Stimulated activated CD8-positive, alpha-beta memory T cell treated with anti-CD3 and anti-CD28 coated beads, Interleukin-7, amount 100 ng/mL, for 4 hours (primary cell): ENCODE data around the gene GPR55.

Experiments used
- DNase-seq, 2 donors: peaks; one replicate each; pipeline ENCODE4 v3.0.0-alpha.2; 2020; ENCODE audit warnings: low read depth in 2 of 2

GPR55 gene

DNA sequence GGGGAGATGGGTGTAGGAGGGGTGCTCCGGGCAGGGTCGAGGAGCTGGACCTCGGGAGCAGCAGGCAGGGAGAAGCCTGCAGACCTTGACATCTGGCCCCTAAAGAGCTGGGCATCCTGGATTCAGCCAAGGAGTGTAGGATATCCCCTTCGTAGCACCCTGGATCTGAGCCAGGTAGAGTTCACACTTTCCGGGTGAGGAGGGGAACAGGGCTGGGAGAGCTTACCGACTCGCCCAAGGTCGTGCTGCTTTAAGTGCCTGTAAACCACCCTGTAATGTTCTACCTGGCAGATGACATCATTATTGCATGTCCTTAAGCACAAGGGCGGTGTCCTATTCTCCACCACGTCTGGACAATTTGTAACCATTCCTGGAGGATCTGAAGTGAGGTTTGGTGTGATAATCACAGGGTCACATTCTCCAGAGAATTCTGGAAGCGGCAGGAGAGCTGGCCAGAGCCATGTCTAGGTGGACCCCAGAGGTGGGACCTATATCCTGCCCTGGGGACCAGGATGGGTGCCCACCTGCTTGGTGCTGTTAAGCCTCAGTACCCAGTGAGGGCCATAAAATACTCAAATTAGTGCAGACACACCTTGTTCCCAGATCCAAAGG, 45.7 kb downstream of the GPR55 start:
- DNase-seq: no peak

DNA sequence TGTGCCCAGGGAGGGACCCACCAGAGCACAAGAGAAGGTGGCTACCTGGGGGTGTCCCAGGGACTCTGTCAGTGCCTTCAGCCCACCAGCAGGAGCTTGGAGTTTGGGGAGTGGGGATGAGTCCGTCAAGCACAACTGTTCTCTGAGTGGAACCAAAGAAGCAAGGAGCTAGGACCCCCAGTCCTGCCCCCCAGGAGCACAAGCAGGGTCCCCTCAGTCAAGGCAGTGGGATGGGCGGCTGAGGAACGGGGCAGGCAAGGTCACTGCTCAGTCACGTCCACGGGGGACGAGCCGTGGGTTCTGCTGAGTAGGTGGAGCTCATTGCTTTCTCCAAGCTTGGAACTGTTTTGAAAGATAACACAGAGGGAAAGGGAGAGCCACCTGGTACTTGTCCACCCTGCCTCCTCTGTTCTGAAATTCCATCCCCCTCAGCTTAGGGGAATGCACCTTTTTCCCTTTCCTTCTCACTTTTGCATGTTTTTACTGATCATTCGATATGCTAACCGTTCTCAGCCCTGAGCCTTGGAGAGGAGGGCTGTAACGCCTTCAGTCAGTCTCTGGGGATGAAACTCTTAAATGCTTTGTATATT, 46.3 kb downstream of the GPR55 start:
- DNase-seq: no peak

DNA sequence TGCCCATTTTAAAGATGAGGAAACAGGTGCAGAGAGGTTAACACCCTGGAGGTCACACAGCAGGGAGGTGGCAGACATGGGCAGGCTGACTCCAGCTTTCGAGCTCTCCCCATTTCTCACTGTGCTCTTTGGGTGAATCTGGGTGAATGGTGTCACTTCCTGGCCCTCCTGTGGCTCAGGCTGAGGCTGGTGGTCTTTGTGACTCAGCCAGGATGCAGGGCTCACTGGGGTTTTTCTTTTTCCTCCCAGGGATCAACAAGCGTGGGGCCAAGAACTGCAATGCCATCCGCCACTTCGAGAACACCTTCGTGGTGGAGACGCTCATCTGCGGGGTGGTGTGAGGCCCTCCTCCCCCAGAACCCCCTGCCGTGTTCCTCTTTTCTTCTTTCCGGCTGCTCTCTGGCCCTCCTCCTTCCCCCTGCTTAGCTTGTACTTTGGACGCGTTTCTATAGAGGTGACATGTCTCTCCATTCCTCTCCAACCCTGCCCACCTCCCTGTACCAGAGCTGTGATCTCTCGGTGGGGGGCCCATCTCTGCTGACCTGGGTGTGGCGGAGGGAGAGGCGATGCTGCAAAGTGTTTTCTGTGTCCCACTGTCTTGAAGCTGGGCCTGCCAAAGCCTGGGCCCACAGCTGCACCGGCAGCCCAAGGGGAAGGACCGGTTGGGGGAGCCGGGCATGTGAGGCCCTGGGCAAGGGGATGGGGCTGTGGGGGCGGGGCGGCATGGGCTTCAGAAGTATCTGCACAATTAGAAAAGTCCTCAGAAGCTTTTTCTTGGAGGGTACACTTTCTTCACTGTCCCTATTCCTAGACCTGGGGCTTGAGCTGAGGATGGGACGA, 47.1 kb downstream of the GPR55 start:
- DNase-seq: peak; percentile 57 to 69

DNA sequence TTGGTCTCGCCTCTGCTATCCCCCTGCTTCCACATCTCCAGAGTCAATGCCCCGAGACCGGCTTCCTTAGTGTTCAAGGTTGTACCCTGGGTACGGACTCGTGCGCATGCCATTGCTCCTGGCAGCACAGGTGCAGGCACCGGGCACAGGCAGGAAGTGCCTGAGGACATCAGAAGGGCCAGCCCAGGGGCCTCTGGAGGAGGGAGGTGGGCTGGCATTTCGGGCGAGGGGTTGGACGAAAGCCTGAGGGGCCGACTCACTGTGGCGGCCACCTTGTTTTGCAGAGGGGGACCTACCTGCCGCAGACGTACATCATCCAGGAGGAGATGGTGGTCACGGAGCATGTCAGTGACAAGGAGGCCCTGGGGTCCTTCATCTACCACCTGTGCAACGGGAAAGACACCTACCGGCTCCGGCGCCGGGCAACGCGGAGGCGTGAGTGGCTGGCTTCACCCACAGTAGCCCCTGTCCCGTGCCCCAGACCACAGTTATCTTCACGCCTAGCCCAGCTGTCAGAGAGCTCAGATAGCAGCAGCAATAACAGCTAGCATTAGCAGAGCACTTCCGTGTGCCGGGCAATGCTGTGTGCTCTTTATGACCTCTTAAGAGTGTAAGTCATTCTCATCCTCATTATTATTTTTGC, 47.8 kb downstream of the GPR55 start:
- DNase-seq: no peak

DNA sequence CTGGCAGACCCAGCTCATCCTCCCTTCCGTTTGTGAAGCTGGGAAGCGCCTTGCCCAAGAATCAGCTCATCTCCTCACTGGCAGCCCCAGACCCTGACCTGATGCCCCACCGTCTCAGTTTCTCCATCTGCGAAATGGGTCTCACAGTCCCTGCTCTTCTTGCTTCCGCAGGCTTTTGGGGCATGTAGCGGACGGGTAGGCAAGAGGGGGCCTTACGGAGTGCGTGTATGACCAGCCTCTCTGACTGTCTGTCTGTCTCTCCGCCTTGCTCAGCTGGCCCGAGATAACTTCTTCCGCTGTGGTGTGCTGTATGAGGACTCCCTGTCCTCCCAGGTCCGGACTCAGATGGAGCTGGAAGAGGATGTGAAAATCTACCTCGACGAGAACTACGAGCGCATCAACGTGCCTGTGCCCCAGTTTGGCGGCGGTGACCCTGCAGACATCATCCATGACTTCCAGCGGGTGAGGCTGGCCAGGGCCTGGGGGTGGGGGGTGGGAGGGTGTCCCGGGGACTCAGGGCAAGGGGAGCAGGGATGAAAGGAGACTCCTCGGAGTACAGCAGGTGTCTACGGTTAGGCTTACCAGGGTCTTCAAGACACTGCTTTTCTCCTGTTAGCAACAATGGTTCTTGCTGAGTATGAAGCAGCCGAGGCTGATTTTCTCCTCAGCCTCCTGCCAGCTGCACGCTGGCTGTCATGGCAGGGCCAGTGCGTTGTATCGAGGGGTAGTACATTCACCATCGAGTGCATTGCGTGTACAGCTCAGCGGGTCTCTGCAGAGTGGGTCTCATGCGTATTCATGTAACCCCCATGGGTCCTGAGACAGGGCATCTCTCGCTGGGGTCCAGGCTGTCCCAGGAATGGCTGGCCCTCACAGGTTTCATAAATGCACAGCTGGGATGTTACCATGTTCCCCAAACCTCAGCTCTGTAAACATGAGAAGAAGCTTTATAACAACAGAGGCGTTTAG, 49.4 kb downstream of the GPR55 start:
- no peak for DNase-seq

DNA sequence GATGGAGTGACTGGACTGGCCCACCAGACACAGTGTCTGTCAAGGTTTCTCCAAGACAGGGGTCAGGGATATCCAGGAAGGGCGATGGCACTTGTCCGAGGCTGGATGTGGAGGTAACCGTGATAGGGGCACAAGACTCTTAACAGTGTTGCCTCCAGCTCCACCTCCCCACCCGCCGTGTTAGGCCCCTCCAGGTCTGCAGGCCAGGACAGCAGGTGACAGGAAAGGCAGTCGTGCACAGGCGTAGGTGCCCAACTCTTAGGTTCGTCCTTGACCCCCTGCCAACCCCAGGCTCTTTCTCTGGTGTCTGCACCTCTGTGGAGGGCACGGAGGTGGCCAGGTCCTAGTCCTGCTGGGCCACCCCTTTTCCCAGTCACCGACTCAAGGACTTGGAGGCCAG, 50.2 kb downstream of the GPR55 start:
- no peak for DNase-seq

DNA sequence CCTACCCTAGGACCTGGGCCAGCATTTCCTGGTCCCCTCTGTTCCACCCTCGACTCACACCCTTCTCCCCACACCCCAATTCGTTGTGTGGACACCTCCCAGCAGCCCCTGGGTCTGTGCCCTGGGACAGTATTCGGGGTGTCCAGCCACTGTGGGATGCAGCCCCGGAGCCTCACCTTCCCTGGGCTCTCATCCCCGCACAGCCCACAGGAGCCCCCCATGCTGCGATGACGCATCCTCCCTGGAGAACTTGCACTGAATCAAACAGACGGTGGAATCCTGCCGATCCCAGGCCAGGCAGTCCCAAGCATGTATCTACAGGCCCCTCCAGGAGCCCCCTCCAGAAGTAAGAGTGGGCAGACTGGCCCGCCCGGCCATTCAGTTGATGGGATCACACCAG, 50.6 kb downstream of the GPR55 start:
- no peak for DNase-seq

DNA sequence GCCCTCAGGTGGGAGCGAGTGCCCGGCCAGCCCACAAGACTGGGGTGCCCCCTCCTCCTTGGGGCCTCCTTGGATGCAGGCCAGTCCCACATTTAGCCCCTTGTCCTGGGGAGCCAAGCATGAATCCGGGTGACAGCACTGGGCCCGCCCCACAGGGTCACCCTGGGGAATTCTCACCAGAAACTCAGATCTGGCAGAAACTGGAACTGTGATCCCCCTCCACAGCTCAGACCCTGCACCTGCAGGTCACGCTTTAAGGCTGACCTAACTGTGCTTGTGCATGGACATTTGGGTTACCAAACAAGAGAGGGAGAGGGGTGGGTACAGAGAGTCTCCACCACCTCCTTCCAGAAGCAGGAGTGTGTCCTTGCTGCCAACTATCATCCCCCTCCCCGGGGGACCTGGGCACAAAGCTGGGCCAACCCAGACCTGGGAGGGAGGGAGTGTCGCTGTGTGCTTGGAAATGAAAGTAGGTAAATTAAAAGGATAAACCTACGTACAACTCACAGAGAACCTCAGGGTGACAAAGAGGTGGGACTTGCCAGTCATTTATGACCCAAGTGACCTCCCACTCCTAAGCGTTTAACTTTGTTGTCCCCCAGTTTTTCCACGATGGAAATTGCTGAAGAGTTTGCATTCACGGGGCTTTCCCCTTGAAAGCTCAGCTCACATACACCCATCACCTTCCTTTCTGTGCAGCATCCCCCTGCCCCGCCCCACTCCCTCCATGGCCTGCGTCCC, 51.2 kb downstream of the GPR55 start:
- no peak for DNase-seq

DNA sequence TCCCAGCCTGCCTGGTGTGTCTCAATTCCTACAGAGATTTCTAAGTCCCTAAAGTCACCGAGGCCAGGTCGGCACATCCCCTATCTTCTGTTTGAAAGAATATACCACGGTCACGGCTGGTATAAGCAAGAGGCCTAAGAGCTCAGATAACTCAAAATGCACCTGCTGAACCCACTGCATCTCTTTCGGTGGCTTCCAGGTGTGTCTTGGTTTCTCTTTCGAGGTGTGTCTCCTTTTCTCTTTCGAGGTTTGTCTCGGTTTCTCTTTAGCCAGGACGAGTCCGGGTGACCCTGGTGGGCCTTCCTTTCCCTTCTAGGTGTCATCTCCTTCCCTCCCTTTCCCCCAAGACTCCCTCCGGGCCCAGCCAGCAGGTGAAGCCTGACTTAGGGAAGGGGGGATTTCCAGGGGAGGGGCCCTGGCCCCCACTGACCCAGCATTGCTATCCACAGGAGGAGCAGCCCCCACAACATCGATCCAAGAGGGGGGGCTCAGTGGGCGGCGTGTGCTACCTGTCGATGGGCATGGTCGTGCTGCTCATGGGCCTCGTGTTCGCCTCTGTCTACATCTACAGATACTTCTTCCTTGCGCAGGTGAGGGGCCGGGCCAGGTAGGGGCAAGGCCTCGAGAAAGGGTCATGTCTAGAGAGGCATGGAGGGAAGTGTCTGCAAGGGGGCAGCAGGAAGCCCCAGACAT, 51.9 kb downstream of the GPR55 start:
- DNase-seq: no peak

DNA sequence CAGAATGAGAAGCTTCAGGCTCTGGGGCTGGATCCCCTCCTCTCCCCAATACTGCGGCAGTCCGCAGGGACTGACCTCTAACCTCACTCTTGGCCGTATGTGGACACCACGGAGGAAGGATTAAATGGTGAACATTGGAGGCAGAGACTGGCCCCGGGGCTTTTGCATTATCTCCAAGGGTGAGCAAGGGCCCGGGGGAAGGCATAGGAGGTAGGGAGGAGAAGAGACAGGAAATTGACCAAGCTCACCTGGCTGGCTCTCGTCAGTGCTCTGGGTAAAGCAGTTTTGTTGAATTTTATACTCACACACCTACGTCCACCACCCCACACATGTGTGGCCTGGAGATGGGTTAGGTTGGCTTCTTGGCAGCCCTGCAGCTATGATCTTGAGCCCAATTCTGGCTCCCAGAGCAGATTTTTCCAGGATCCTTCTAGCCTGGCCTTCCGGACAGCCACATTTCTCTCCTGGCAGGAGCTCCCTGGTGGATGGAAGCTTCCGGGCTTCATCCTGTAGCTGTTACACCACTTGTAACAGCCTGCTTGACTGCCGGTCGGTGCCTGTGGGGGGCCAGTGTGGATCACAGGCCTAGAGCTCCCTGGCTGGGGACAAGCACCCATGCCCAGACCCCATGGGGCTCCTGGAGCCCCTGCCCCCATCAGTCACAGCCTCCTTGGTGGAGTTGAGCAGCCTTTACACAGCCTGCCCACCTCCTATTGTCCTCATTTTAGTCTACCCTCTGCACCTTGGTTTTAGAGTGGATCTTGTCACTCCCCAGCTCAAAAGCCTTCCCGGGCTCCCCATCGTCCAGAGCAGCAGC, 52.7 kb downstream of the GPR55 start:
- DNase-seq: no peak

DNA sequence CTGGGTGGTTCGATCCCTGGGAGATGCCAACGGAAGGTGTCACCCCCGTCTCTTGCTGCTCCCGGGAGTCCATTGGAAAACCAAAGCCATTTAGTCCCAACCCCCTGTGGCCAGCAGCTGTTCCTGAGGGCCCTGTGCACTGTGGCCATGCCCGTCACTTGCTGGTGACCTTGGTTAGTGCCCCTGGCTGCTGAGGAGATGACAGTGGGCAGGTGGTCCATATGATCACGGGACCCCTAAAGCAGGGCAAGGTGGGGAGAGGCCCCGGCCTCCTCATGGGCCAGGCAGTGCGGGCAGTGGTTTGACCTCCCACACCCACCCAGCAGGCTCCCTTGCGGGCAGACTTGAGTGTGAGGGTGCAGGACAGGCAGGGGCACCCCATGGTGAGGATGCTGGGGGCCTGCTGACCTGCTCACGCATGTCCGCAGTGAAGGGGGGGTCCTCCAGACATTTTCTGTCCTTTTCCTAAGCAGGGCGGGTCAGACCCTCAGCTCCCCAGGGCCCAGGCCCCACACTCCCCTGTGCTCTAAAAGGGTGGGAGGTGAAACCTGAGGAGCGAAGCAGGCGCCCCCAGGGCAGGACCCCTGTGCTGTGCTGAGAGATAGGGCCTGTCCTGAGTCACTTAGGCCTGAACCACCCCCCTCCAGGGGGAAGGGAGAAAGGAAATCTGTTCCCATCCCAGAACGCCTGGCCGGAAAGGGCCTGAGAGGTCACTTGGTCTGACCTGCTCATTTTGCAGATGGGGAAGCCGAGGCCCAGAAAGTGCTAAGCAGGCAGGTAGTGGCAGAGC, 53.5 kb downstream of the GPR55 start:
- DNase-seq: no peak

DNA sequence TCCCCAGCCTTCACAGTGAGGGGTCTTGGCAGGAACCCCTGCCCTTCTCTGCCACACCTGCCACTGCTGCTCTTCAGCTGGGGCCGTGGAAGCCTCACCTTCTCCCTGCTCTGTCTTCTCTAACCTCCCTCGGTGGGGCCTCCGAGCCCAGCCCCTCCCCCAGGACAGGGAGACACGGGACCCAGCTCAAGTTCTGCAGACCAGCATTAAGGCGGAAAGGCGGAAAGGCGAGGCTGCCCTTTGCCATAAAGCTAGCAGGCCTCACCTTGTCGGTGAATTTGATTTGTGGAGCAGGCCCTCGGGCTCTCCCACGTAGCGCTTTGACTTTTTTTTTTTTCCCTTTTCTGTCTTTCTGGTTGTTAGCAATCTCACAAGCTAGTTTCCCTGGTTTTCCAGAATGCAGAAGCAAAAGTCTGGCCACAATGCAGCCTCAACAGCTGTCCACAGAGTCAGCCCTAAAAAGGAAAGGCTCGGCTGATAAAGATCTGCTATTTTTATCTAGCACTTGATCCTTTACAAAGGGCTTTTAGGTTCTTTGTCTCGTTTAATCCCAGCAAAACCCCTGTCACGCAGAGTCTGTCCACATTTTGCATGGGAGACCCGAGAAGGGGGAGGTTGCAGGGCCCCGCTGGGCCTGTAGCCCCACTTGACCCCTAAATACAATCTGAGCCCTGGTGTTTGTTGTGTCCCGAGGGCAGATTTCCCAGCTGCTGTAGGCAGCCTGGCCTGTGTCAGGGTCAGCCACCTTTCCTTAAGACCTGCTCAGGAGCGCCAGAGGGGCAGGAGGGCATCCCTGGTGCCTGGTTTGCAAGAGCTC, 54.3 kb downstream of the GPR55 start:
- no peak for DNase-seq

DNA sequence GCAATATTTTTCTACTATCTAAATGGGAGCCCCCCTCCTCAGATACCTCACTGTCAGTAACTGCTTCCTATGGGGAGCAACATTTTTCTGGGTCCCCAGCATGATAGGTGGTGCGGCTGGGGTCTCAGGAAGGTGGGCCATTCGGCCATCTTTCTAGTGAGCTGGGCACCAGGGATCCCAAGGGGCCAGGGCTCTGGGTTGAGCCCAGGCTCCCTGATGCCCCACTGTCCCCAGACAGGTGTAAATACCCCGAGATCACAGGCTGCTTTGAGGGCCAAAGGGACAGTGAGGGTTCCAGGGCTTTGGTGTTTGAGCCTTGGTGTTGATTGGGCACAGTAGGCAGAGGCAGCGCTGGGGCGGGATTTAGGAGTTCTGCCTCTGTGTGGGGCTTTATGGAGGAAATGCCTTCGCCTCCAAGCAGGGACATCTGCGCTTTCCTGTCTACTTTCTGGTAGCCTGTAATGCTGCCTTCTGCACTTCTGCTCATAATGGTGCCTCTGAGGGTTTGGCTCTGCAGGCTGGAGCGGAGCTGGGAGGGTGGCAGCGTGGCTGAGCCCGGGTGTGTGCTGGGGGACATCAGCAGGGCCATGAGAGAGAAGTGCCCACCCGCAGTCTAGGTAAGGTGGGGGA, 55.0 kb downstream of the GPR55 start:
- DNase-seq: no peak

DNA sequence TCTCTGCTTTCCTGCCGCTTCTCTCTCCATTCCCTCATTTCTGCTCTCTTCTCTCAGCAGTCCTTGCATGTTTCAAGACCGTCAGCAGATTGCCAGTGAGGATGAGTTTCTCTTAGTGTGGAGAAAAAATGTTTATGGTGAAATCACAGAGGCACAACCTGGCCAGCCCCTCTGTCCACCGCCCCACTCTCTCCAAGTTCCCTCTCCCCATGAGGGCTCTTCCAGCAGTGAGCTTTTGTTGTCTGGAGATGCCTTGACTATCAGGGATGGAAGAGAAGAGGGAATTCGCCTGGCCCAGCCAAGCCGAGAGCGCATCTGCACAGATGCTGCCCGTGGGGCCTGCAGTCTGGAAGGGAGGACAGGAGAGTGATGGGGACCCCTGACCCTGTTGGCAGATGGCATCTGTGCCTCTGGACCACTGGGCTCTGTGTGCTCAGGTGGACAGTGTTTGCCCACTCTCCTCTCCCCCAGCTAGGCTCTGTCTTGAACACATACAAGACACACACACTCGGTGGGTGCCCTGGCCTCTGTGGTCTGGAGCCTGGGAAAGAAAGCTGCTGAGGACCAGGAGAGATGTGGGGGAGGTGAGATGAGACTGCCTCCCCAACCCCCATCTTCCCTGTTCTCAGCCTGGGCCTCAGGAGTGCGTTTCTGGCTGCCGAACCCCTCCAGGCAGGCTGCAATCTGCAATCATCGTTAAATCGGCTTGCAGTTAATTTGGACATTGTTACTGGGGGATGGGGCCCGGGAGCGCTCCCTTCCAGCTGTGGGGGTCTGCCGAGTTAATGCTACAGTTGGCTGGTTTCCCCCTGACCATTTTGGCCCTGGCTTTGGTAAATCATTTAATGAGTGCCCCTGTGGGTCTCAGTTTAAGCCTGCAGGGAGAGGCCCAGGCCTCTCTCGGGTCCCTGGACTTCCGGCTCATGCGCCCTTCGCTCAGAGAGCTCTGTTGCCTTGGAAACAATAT, 55.8 kb downstream of the GPR55 start:
- no peak for DNase-seq

DNA sequence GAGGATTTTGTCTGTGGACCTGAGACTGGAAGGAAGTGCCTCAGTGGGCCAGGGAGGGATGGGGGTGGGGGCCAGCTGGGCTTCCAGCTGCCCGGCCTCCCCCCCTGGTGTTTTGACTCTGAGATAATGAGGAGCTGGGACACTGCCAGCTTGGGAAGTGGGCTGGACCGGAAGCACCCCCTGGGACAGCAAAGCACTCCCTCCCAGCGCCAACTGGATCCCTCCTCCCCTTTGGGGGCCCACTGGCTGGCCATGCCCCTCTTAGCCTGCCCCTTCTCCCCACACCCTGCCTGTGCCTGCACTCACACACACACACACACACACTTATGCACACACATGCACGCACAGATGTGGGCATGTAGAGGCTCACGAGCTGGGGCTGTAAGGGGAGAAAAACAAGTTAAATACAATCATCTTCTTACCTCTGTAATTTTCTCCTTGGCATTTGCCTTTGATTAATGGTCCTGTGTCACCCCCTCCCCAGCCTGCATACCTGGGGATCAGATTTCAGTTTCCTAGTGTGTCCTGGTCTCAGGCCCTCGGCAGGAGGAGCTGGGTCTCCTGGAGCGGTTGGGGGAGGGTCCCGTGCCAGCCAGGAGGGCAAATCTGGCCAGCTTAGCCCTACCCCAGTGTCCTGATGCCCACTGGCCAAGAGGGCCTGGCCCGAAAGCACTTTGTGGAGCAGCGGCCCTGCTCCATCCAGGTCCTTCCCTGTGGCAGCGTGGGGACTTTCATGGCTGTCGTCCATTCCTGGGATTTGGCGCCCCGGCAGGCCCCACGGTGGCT, 56.7 kb downstream of the GPR55 start:
- DNase-seq: no peak
